BE2C (cell line): ENCODE measurements around the gene RASGRP4.

ENCODE experiments used
- DNase-seq: peaks from one replicate; pipeline ENCODE4 v3.0.0-alpha.2; 2020
- H3K27me3 ChIP-seq: fragments of 250-450 bp; sonication (Bioruptor Pico); 2 replicates; pipeline ENCODE4 v1.5.1; 2020; ENCODE audit warnings: mild to moderate bottlenecking
- H3K36me3 ChIP-seq: fragments of 250-450 bp; sonication (Bioruptor Pico); 2 replicates; pipeline ENCODE4 v1.5.1; 2020; ENCODE audit warnings: mild to moderate bottlenecking
- H3K4me1 ChIP-seq: fragments of 250-450 bp; sonication (Bioruptor Pico); 2 replicates; pipeline ENCODE4 v1.5.1; 2020
- H3K4me3 ChIP-seq: 2 replicates; pipeline ENCODE4 v1.5.1; 2011; ENCODE audit warnings: low read depth, low read length
- H3K9me3 ChIP-seq: fragments of 250-450 bp; sonication (Bioruptor Pico); 2 replicates; pipeline ENCODE4 v1.5.1; 2020
- CTCF ChIP-seq: IDR thresholded peaks from 2 replicates; pipeline ENCODE4 v1.5.1; 2012; ENCODE audit warnings: mild to moderate bottlenecking, low read depth, low read length

RASGRP4 gene

DNA sequence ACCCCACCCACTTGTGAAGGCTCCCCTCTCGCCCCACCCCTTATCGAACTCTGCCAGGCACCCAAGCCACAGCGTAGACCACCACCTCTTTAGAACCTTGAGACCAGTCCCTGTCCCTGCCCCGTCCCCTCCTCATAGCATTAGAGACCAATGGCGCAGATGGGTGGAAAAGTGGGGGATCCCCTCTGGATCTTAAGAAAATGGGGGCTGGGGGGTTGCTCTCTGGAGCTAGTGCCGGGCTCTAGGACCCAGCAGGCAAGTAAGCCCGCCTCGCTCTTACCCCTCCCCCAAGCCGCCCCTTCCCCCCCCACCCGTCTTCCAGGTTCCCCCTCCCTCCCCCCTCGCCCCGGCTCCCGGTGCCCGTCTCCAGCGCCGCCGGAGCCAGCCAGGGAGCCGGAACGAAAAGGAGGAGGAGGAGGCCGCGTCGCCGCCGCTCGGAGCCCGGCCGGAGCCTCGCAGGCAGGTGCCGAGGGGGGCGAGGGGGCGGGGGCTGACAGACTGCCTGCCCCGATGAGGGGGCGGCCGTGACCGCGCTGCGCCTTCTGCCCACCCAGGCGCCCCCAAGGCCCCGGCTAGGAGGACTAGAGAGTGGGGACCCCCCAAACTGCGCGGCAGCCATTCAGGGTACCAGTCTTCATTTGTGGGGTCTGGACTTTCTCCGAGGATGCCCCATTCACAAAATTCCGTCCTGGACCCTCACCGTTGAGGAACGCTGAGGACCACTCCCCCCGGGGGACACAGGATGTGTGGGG is 37.5 kb downstream of the RASGRP4 start, which contains the start of gene SPRED3:
SPRED3 (plus strand) TSS at position 349 of the 752 bp plus-strand sequence. CDS start 1,606 bp downstream, outside the sequence.
- no peaks in the 10 kb centered on the region for H3K9me3 ChIP-seq
- no peaks in the 10 kb centered on the region; the same call in 1 of the 2 replicates for H3K4me1 ChIP-seq
- H3K36me3 ChIP-seq: no peaks in the 10 kb centered on the region; the same call in 1 of the 2 replicates
- no peak for TF ChIP-seq CTCF
- H3K4me3 ChIP-seq: peak within 1 kb of the TSS; percentile 75
- H3K27me3 ChIP-seq: no peaks in the 10 kb centered on the region
- DNase-seq: peak; percentile 55

GRCh38 chr19:38387550-38388348 is 38.3 kb downstream of the RASGRP4 start, which contains the start of gene GGN:
TSS of gene GGN (minus strand) at chr19:38388034. CDS start at chr19:38387261, 773 bp downstream.
- no peaks in the 10 kb centered on the region; the same call in 1 of the 2 replicates for H3K36me3 ChIP-seq
- peak; percentile 92 for DNase-seq
- no peaks in the 10 kb centered on the region; the same call in 1 of the 2 replicates for H3K4me1 ChIP-seq
- H3K27me3 ChIP-seq: no peaks in the 10 kb centered on the region
- peak within 1 kb of the TSS; percentile 75 for H3K4me3 ChIP-seq
- no peak for TF ChIP-seq CTCF
- no peaks in the 10 kb centered on the region for H3K9me3 ChIP-seq

- no peak for TF ChIP-seq CTCF
- Histone ChIP-seq H3K9me3 (no peaks in the 10 kb centered on the region), H3K36me3 (peaks cover 5% of the 10 kb centered on the region), H3K4me3 (peak overlapping the region; percentile 75), H3K4me1 (no peaks in the 10 kb centered on the region; the same call in 1 of the 2 replicates), H3K27me3 (no peaks in the 10 kb centered on the region)
- no peak for DNase-seq
Observed at GRCh38 chr19:38386971-38387549, 39.0 kb downstream of the RASGRP4 start.

DNA sequence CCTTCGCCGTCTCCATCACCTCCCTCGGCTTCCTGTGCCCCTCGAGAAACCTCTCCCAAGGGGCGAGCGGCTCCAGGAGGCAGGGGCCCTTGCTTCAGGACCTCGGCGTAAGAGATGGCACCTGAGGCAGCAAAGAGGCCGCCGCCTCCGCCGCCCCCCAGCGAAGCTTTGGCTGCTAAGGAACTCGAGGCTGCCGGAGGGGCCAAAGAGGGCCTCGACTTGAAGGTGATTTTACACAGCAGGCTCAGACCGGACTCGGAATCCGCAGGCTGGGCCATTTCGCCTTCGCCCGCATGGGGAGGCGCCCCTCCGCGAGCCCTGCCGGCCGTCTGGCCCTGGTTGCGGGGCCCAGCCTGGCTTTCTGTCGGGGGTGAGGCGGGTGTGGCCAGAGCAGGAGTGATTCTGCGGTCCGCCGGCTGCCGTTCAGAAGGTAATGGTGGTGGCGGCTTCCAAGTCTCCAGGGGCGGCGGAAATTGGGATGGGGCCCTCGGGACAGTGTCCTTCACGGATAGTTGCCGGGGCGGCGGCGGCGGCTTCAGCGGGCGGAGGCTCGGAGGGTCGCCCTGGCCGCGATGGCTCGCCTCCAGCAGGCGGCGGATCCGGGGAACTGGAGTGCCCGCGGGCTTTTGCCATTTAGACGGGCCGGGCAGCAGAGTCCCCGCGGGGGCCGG is 39.6 kb downstream of the RASGRP4 start:
- no peak overlapping the region for H3K4me3 ChIP-seq
- no peak for DNase-seq
- TF ChIP-seq CTCF: no peak
- H3K36me3 ChIP-seq: peaks cover 11% of the 10 kb centered on the region
- H3K9me3 ChIP-seq: no peaks in the 10 kb centered on the region
- H3K27me3 ChIP-seq: no peaks in the 10 kb centered on the region
- no peaks in the 10 kb centered on the region; the same call in 1 of the 2 replicates for H3K4me1 ChIP-seq

GRCh38 chr19:38385804-38386257 is 40.2 kb downstream of the RASGRP4 start:
- no peaks in the 10 kb centered on the region; the same call in 1 of the 2 replicates for H3K4me1 ChIP-seq
- H3K36me3 ChIP-seq: peaks cover 17% of the 10 kb centered on the region

More at GRCh38 chr19:38385804-38386257, 40.2 kb downstream of the RASGRP4 start:
- H3K4me3 ChIP-seq: no peak overlapping the region
- H3K27me3 ChIP-seq: no peaks in the 10 kb centered on the region
- TF ChIP-seq CTCF: no peak
- peak; percentile 31 for DNase-seq
- no peaks in the 10 kb centered on the region for H3K9me3 ChIP-seq
